IMR-90 (cell line): ENCODE data around the gene ABHD10. TPM values are rescaled to one million over a fixed set of nuclear protein-coding genes. Genes with fewer than 3 reads are reported as not detected.

Experiments used
- ATAC-seq: fragments of 200-7000 bp; cut with Tn5 transposase; 2 replicates; pipeline ENCODE4 v1.9.1; 2020; ENCODE audit warnings: low read depth, mild to moderate bottlenecking, moderate library complexity
- BruUV-seq: library from RNA; stranded (reverse); fragments of 400-500 nt; replicated peaks from 2 replicates; lab custom pipeline; 2021; lab: Mats Ljungman, UMichigan
- CTCF ChIA-PET: fragments of 300-600 bp; formaldehyde crosslinking; extraction: SDS; loops from one replicate; lab custom pipeline; 2021; ENCODE audit warnings: antibody characterized with exemption; lab: Yijun Ruan, JAX
- POLR2A ChIA-PET: fragments of 300-600 bp; sonication (Branson Sonifier 250); formaldehyde crosslinking; loops from one replicate; lab custom pipeline; 2022; ENCODE audit warnings: antibody characterized with exemption; ENCODE audit not compliant: unreplicated experiment; lab: Charles Lee
- DNase-seq: peaks from one replicate; pipeline ENCODE4 v3.0.0; 2013
- H2AFZ ChIP-seq: replicated peaks from 2 replicates; pipeline ENCODE3; 2013; ENCODE audit warnings: low read length, mild to moderate bottlenecking; ENCODE audit not compliant: poor library complexity
- H2AK5ac ChIP-seq: 2 replicates; pipeline ENCODE4 v1.6.1; 2013; ENCODE audit warnings: low read depth, low read length, inconsistent platforms
- H2AK9ac ChIP-seq: replicated peaks from 2 replicates; pipeline ENCODE3; 2013; ENCODE audit warnings: mild to moderate bottlenecking, low read depth, low read length, moderate library complexity; ENCODE audit not compliant: poor library complexity
- H2BK120ac ChIP-seq: 2 replicates; pipeline ENCODE4 v1.6.1; 2013; ENCODE audit warnings: low read depth, low read length, inconsistent platforms
- H2BK15ac ChIP-seq: 3 replicates; pipeline ENCODE4 v1.6.1; 2013; ENCODE audit warnings: low read depth, low read length, inconsistent platforms
- H2BK20ac ChIP-seq: 2 replicates; pipeline ENCODE4 v1.6.1; 2013; ENCODE audit warnings: low read depth, mild to moderate bottlenecking, inconsistent platforms, low read length, moderate library complexity
- H2BK5ac ChIP-seq: 2 replicates; pipeline ENCODE4 v1.6.1; 2013; ENCODE audit warnings: mild to moderate bottlenecking, low read depth, low read length, inconsistent platforms; ENCODE audit not compliant: poor library complexity, severe bottlenecking
- H3K14ac ChIP-seq: replicated peaks from 2 replicates; pipeline ENCODE4 v1.6.1; 2013; ENCODE audit warnings: low read depth, low read length, inconsistent platforms
- H3K18ac ChIP-seq: 2 replicates; pipeline ENCODE4 v1.6.1; 2013; ENCODE audit warnings: low read depth, low read length, control low read depth
- H3K23ac ChIP-seq: 2 replicates; pipeline ENCODE4 v1.6.1; 2013; ENCODE audit warnings: low read depth, low read length, inconsistent platforms
- H3K27ac ChIP-seq: 2 replicates; pipeline ENCODE4 v1.5.1; 2013; ENCODE audit warnings: mild to moderate bottlenecking, control low read depth, low read length; ENCODE audit not compliant: insufficient read depth
- H3K27me3 ChIP-seq: 2 replicates; pipeline ENCODE4 v1.6.1; 2013; ENCODE audit warnings: low read length; ENCODE audit not compliant: control insufficient read depth, insufficient read depth
- H3K36me3 ChIP-seq: 2 replicates; pipeline ENCODE4 v1.6.1; 2013; ENCODE audit warnings: low read length, mixed read lengths; ENCODE audit not compliant: control insufficient read depth, insufficient read depth
- H3K4ac ChIP-seq: 2 replicates; pipeline ENCODE4 v1.6.1; 2013; ENCODE audit warnings: low read depth, low read length, inconsistent platforms
- H3K4me1 ChIP-seq: 2 replicates; pipeline ENCODE4 v1.6.1; 2013; ENCODE audit warnings: low read length, mixed read lengths; ENCODE audit not compliant: control insufficient read depth, insufficient read depth
- H3K4me2 ChIP-seq: 2 replicates; pipeline ENCODE4 v1.6.1; 2013; ENCODE audit warnings: low read depth, mild to moderate bottlenecking, control low read depth, low read length, moderate library complexity
- H3K4me3 ChIP-seq: 2 replicates; pipeline ENCODE4 v1.5.1; 2013; ENCODE audit warnings: low read depth, mild to moderate bottlenecking, control low read depth, low read length, moderate library complexity; ENCODE audit not compliant: insufficient read depth
- H3K56ac ChIP-seq: 2 replicates; pipeline ENCODE4 v1.6.1; 2013; ENCODE audit warnings: low read length, inconsistent platforms; ENCODE audit not compliant: insufficient read depth; ENCODE audit errors: extremely low read depth
- H3K79me1 ChIP-seq, 2 experiments: 2 replicates each; pipeline ENCODE4 v1.6.1; 2013; ENCODE audit warnings: low read length in 2 of 2, inconsistent platforms in 1 of 2, low read depth in 1 of 2
- H3K9ac ChIP-seq: 2 replicates; pipeline ENCODE4 v1.6.1; 2013; ENCODE audit warnings: low read depth, low read length, control low read depth
- H3K9me1 ChIP-seq: 2 replicates; pipeline ENCODE4 v1.6.1; 2013; ENCODE audit warnings: low read length, inconsistent platforms; ENCODE audit not compliant: insufficient read depth
- H3K9me3 ChIP-seq: 2 replicates; pipeline ENCODE4 v1.6.1; 2013; ENCODE audit warnings: low read length; ENCODE audit not compliant: control insufficient read depth, insufficient read depth
- H4K20me1 ChIP-seq: 2 replicates; pipeline ENCODE4 v1.6.1; 2013; ENCODE audit warnings: low read length, inconsistent platforms; ENCODE audit not compliant: insufficient read depth
- H4K5ac ChIP-seq: 2 replicates; pipeline ENCODE4 v1.6.1; 2013; ENCODE audit warnings: mild to moderate bottlenecking, low read depth, low read length, control low read depth
- H4K8ac ChIP-seq, 2 experiments: 2 replicates each; pipeline ENCODE4 v1.6.1; 2013; ENCODE audit warnings: low read depth in 2 of 2, low read length in 2 of 2, control low read depth in 1 of 2, inconsistent platforms in 1 of 2
- H4K91ac ChIP-seq: 2 replicates; pipeline ENCODE4 v1.6.1; 2013; ENCODE audit warnings: low read depth, low read length, inconsistent platforms; ENCODE audit not compliant: insufficient read depth
- BHLHE40 ChIP-seq: fragments of 150-350 bp; IDR thresholded peaks from 2 replicates; pipeline ENCODE4 v1.6.1; 2016; ENCODE audit warnings: mild to moderate bottlenecking, low read depth, low read length
- CEBPB ChIP-seq: IDR thresholded peaks from 2 replicates; pipeline ENCODE4 v1.6.1; 2012; ENCODE audit warnings: low read depth, low read length, improper control_type of control experiment
- CHD1 ChIP-seq: IDR thresholded peaks from 2 replicates; pipeline ENCODE4 v1.6.1; 2012; ENCODE audit warnings: low read depth, low read length, improper control_type of control experiment
- FOS ChIP-seq: fragments of 150-350 bp; IDR thresholded peaks from 2 replicates; pipeline ENCODE4 v1.6.1; 2016; ENCODE audit warnings: low read depth, low read length
- MAFK ChIP-seq: IDR thresholded peaks from 2 replicates; pipeline ENCODE4 v1.6.1; 2012; ENCODE audit warnings: low read depth, low read length, improper control_type of control experiment
- MAZ ChIP-seq: IDR thresholded peaks from 2 replicates; pipeline ENCODE4 v1.6.1; 2012; ENCODE audit warnings: low read depth, mild to moderate bottlenecking, low read length, improper control_type of control experiment, moderate library complexity, borderline replicate concordance
- MXI1 ChIP-seq: IDR thresholded peaks from 2 replicates; pipeline ENCODE4 v1.6.1; 2012; ENCODE audit warnings: low read depth, mild to moderate bottlenecking, low read length, moderate library complexity, borderline replicate concordance
- NFE2L2 ChIP-seq: fragments of 150-350 bp; IDR thresholded peaks from 2 replicates; pipeline ENCODE4 v1.6.1; 2016; ENCODE audit warnings: low read depth, mild to moderate bottlenecking, low read length
- POLR2A ChIP-seq: IDR thresholded peaks from 2 replicates; pipeline ENCODE4 v1.6.1; 2012; ENCODE audit warnings: mild to moderate bottlenecking, low read depth, low read length
- RAD21 ChIP-seq: IDR thresholded peaks from 2 replicates; pipeline ENCODE4 v1.6.1; 2012; ENCODE audit warnings: low read length, improper control_type of control experiment
- RCOR1 ChIP-seq: IDR thresholded peaks from 2 replicates; pipeline ENCODE4 v1.6.1; 2012; ENCODE audit warnings: mild to moderate bottlenecking, low read length, improper control_type of control experiment; ENCODE audit not compliant: insufficient replicate concordance
- RFX5 ChIP-seq: IDR thresholded peaks from 2 replicates; pipeline ENCODE4 v1.8.0; 2012; ENCODE audit warnings: low read depth, mild to moderate bottlenecking, low read length, moderate library complexity
- SMC3 ChIP-seq: fragments of 150-350 bp; IDR thresholded peaks from 2 replicates; pipeline ENCODE4 v1.6.1; 2016; ENCODE audit warnings: low read depth, mild to moderate bottlenecking, antibody characterized with exemption, low read length, moderate library complexity
- dilution Hi-C: fragments of 300-500 bp; cut with HindIII; formaldehyde crosslinking; loops from one replicate; pipeline ENCODE4 v1.14.3; 2018; ENCODE audit warnings: low sequenced_read_pairs; ENCODE audit not compliant: unreplicated experiment
- in situ Hi-C: fragments of 300-500 bp; cut with MboI; formaldehyde crosslinking; loops from 3 replicates; pipeline ENCODE4 v1.14.3; 2019; ENCODE audit warnings: low sequenced_read_pairs, inconsistent platforms, mixed read lengths
- intact Hi-C: fragments of 100-400 bp; cut with micrococcal nuclease; formaldehyde crosslinking; loops from 2 replicates; pipeline ENCODE4 v1.10.0; 2022
- polyA plus RNA-seq, 3 experiments: library from polyadenylated mRNA; depleted of rRNA; stranded (reverse); fragments of >200 nt; gene quantifications; 2 replicates each; pipeline ENCODE4 v1.2.3, GENCODE V29; 2012; ENCODE audit warnings: low replicate concordance in 1 of 3
- total RNA-seq: library from RNA; depleted of rRNA; stranded (reverse); fragments of >200 nt; gene quantifications from 2 replicates; pipeline ENCODE4 v1.2.3, GENCODE V29; 2012
- TF ChIP-seq, protein P1 (sequence below): fragments of 150-350 bp; IDR thresholded peaks from 2 replicates; pipeline ENCODE4 v1.6.1; 2016; ENCODE audit warnings: low read depth, mild to moderate bottlenecking, low read length, moderate library complexity, borderline replicate concordance
- TF ChIP-seq, protein P2 (sequence below): conservative IDR thresholded peaks from 2 replicates; pipeline ENCODE4 v1.5.1; 2012; ENCODE audit warnings: mild to moderate bottlenecking, low read depth, low read length, improper control_type of control experiment
- TF ChIP-seq, protein P3 (sequence below): fragments of 150-350 bp; IDR thresholded peaks from 2 replicates; pipeline ENCODE4 v1.6.1; 2017; ENCODE audit warnings: mild to moderate bottlenecking, antibody characterized with exemption, low read length, low read depth

The ABHD10 gene
- total and polyA plus RNA-seq, 2 of the 4 experiments (the other 2 are of a cell fraction): 24.7 to 57.2 TPM

DNA sequence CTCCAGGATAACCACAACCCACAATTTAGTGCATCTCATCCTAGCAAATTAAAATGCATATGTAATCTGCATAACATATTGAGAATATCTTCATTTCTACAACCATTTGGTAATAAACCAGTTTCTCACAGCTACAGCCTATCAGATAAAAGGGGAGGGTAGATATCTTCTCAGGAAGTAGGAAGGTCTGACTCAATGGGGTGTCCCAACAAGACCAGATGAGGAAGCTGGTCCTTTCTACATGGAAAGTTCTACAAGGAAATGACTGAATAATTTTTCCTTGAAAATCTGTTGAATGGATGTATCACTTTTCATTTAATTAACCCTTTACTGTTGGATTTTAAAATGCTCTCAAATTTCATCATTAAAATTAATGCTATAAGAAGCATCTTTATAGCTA lies 38.3 kb downstream of the ABHD10 start:
- intact Hi-C loops: no loop called here
- no peak overlapping the region for H3K4ac ChIP-seq
- no peaks in the 10 kb centered on the region for H3K9me3 ChIP-seq
- H4K8ac ChIP-seq: no peak overlapping the region
- no peak for ATAC-seq
- BruUV-seq: no TSS peak
- H2BK120ac ChIP-seq: no peak overlapping the region
- no peak overlapping the region for H3K9ac ChIP-seq
- H3K4me1 ChIP-seq: peaks cover 2% of the 10 kb centered on the region; the same call in 1 of the 2 replicates
- no peaks in the 10 kb centered on the region for H3K9me1 ChIP-seq
- in situ Hi-C loops: no loop called here
- no peak overlapping the region for H2AK9ac ChIP-seq
- dilution Hi-C loops: no loop called here
- H4K20me1 ChIP-seq: no peaks in the 10 kb centered on the region
- DNase-seq: no peak
- POLR2A ChIA-PET: interaction anchor here (0.6 kb wide), 1 partner anchor 90 kb away, joined by 3 read pairs; no protein-coding TSS in a partner anchor
- H3K14ac ChIP-seq: no peak overlapping the region
- H2BK5ac ChIP-seq: no peak overlapping the region
- TF ChIP-seq, protein P1, sequence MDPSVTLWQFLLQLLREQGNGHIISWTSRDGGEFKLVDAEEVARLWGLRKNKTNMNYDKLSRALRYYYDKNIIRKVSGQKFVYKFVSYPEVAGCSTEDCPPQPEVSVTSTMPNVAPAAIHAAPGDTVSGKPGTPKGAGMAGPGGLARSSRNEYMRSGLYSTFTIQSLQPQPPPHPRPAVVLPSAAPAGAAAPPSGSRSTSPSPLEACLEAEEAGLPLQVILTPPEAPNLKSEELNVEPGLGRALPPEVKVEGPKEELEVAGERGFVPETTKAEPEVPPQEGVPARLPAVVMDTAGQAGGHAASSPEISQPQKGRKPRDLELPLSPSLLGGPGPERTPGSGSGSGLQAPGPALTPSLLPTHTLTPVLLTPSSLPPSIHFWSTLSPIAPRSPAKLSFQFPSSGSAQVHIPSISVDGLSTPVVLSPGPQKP: no peak
- TF ChIP-seq, protein P2, sequence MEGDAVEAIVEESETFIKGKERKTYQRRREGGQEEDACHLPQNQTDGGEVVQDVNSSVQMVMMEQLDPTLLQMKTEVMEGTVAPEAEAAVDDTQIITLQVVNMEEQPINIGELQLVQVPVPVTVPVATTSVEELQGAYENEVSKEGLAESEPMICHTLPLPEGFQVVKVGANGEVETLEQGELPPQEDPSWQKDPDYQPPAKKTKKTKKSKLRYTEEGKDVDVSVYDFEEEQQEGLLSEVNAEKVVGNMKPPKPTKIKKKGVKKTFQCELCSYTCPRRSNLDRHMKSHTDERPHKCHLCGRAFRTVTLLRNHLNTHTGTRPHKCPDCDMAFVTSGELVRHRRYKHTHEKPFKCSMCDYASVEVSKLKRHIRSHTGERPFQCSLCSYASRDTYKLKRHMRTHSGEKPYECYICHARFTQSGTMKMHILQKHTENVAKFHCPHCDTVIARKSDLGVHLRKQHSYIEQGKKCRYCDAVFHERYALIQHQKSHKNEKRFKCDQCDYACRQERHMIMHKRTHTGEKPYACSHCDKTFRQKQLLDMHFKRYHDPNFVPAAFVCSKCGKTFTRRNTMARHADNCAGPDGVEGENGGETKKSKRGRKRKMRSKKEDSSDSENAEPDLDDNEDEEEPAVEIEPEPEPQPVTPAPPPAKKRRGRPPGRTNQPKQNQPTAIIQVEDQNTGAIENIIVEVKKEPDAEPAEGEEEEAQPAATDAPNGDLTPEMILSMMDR: no peak
- TF ChIP-seq MAZ (no peak), CEBPB (no peak), SMC3 (no peak), RCOR1 (no peak), RFX5 (no peak), FOS (no peak), NFE2L2 (no peak), POLR2A (no peak), MXI1 (no peak), MAFK (no peak), CHD1 (no peak), BHLHE40 (no peak), RAD21 (no peak)
- TF ChIP-seq, protein P3, sequence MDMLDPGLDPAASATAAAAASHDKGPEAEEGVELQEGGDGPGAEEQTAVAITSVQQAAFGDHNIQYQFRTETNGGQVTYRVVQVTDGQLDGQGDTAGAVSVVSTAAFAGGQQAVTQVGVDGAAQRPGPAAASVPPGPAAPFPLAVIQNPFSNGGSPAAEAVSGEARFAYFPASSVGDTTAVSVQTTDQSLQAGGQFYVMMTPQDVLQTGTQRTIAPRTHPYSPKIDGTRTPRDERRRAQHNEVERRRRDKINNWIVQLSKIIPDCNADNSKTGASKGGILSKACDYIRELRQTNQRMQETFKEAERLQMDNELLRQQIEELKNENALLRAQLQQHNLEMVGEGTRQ: no peak
- H3K27me3 ChIP-seq: no peaks in the 10 kb centered on the region
- no peak overlapping the region for H3K23ac ChIP-seq
- no peak overlapping the region for H2BK15ac ChIP-seq
- H3K79me1 ChIP-seq: no peaks in the 10 kb centered on the region
- no peak overlapping the region for H2AFZ ChIP-seq
- no peak overlapping the region for H4K91ac ChIP-seq
- no peaks in the 10 kb centered on the region for H3K36me3 ChIP-seq
- no peak overlapping the region for H3K27ac ChIP-seq
- no peak overlapping the region for H4K5ac ChIP-seq
- H3K4me3 ChIP-seq: no peak overlapping the region
- no peak overlapping the region for H3K18ac ChIP-seq
- no peak overlapping the region for H3K4me2 ChIP-seq
- no peak overlapping the region for H3K56ac ChIP-seq
- no peak overlapping the region for H2AK5ac ChIP-seq
- CTCF ChIA-PET: interaction anchor here (0.8 to 1.1 kb wide), 2 partner anchors 9 to 16 kb away, joined by 3 to 4 read pairs; no protein-coding TSS in a partner anchor
- no peak overlapping the region for H2BK20ac ChIP-seq
